SK-N-SH treated with all-trans-retinoic acid at 6 μM for 48 hours (cell line): Measurements from ENCODE around the gene TCF12.

Experiments used
- CREB5 ChIP-seq: fragments of 250-450 bp; sonication (Bioruptor Pico); IDR thresholded peaks from 2 replicates; pipeline ENCODE4 v1.5.1; 2020; ENCODE audit warnings: low read depth, mild to moderate bottlenecking, moderate library complexity
- GLIS3 ChIP-seq: fragments of 250-450 bp; sonication (Bioruptor Pico); IDR thresholded peaks from 2 replicates; pipeline ENCODE4 v1.5.0; 2020; ENCODE audit warnings: mild to moderate bottlenecking, moderate library complexity
- ISL1 ChIP-seq: fragments of 250-450 bp; sonication (Bioruptor Pico); IDR thresholded peaks from 2 replicates; pipeline ENCODE4 v2.1.2; 2022; ENCODE audit warnings: mild to moderate bottlenecking, moderate library complexity
- RARB ChIP-seq: fragments of 250-450 bp; sonication (Bioruptor Pico); IDR thresholded peaks from 2 replicates; pipeline ENCODE4 v1.8.0; 2021; ENCODE audit warnings: mild to moderate bottlenecking, moderate library complexity
- TCF4 ChIP-seq: fragments of 250-450 bp; sonication (Bioruptor Pico); IDR thresholded peaks from 2 replicates; pipeline ENCODE4 v1.8.0; 2021; ENCODE audit warnings: mild to moderate bottlenecking, moderate library complexity, borderline replicate concordance
- TOX ChIP-seq: fragments of 250-450 bp; sonication (Bioruptor Pico); IDR thresholded peaks from 2 replicates; pipeline ENCODE4 v1.8.0; 2021; ENCODE audit warnings: mild to moderate bottlenecking, moderate library complexity, borderline replicate concordance
- ZC3H10 ChIP-seq: fragments of 250-450 bp; sonication (Bioruptor Pico); IDR thresholded peaks from 2 replicates; pipeline ENCODE4 v1.5.1; 2021; ENCODE audit warnings: mild to moderate bottlenecking, moderate library complexity
- ZNF70 ChIP-seq: fragments of 450-650 bp; formaldehyde crosslinking; IDR thresholded peaks from 2 replicates; pipeline ENCODE4 v1.5.0; 2020; ENCODE audit warnings: mild to moderate bottlenecking, moderate library complexity

GRCh38 chr15:57048930-57049549 lies 130.6 kb downstream of the TCF12 start:
- TF ChIP-seq ISL1 (CRISPR knock-in tag): no peak
- TF ChIP-seq TCF4: no peak
- TF ChIP-seq TOX: no peak
- TF ChIP-seq ZC3H10: no peak
- TF ChIP-seq ZNF70 (CRISPR knock-in tag): no peak
- no peak for TF ChIP-seq RARB (CRISPR knock-in tag)
- TF ChIP-seq CREB5 (CRISPR knock-in tag): no peak
- TF ChIP-seq GLIS3 (CRISPR knock-in tag): no peak
